HG02943 (cell line): Measurements from ENCODE around the gene C11orf91.
"Not testable (repeated sequence)": the region's sequence is repeated elsewhere in the genome, so short reads cannot be mapped to it uniquely, and the experiment has no call there.

Experiments
- ATAC-seq: cut with Tn5 transposase; IDR thresholded peaks from one replicate; pipeline ENCODE4 v1.9.1; 2021; ENCODE audit warnings: mild to moderate bottlenecking, low read depth, moderate library complexity; ENCODE audit not compliant: unreplicated experiment

C11orf91 gene

GRCh38 chr11:33698921-33699320 is 1.7 kb downstream of the C11orf91 start:
- no peak for ATAC-seq

- ATAC-seq: no peak
Measured at GRCh38 chr11:33697997-33698396, 2.6 kb downstream of the C11orf91 start.

GRCh38 chr11:33696931-33697638 is 3.5 kb downstream of the C11orf91 start:
- ATAC-seq: no peak

- ATAC-seq: no peak
Measured at GRCh38 chr11:33696411-33696810, 4.2 kb downstream of the C11orf91 start.

GRCh38 chr11:33695051-33695566 is 5.5 kb downstream of the C11orf91 start:
- no peak for ATAC-seq

- no peak for ATAC-seq
Measured at GRCh38 chr11:33694346-33695050, 6.1 kb downstream of the C11orf91 start.

GRCh38 chr11:33692541-33692940 is 8.1 kb downstream of the C11orf91 start:
- no peak for ATAC-seq

- no peak for ATAC-seq
Measured at GRCh38 chr11:33692013-33692504, 8.6 kb downstream of the C11orf91 start.

GRCh38 chr11:33691066-33691864 is 9.4 kb downstream of the C11orf91 start:
- ATAC-seq: no peak

GRCh38 chr11:33690290-33691065 is 10.1 kb downstream of the C11orf91 start:
- no peak for ATAC-seq

GRCh38 chr11:33689501-33689900 is 11.1 kb downstream of the C11orf91 start:
- ATAC-seq: no peak

GRCh38 chr11:33689085-33689484 is 11.5 kb downstream of the C11orf91 start:
- ATAC-seq: no peak

GRCh38 chr11:33687733-33688479 is 12.7 kb downstream of the C11orf91 start:
- no peak for ATAC-seq

- no peak for ATAC-seq
Measured at GRCh38 chr11:33685082-33685481, 15.5 kb downstream of the C11orf91 start.

GRCh38 chr11:33684003-33684706 is 16.5 kb downstream of the C11orf91 start:
- no peak for ATAC-seq

- no peak for ATAC-seq
Measured at GRCh38 chr11:33682446-33682845, 18.2 kb downstream of the C11orf91 start.

GRCh38 chr11:33682019-33682418 is 18.6 kb downstream of the C11orf91 start:
- ATAC-seq: no peak

- ATAC-seq: not testable (repeated sequence)
Measured at GRCh38 chr11:33678616-33679015, 22.0 kb downstream of the C11orf91 start.
